ENCODE data around the gene WEE1.
A peak's percentile ranks its signal among the peaks of the same experiment; 100 is the strongest.

Gene WEE1

GRCh38 chr11:9565822-9566560 lies 7.5 kb upstream of the WEE1 start (continued):
- 0 out of 2 replicates have a peak, but pooled peaks have one; percentile 41 for TF ChIP-seq ZNF561 (tag by site-specific recombination; IDR thresholded peaks at IDR 0.05; ENCODE audit: borderline replicate concordance)
- no peak for TF ChIP-seq ZNF677 (tag by site-specific recombination; IDR thresholded peaks at IDR 0.05)
- TF ChIP-seq ZNF211 (tag by site-specific recombination; IDR thresholded peaks at IDR 0.05; ENCODE audit: low read depth): no peak
- TF ChIP-seq ZNF626 (tag by site-specific recombination; IDR thresholded peaks at IDR 0.05): no peak
- no peak for TF ChIP-seq ZNF121 (tag by site-specific recombination; IDR thresholded peaks at IDR 0.05)
- TF ChIP-seq ZNF169 (tag by site-specific recombination; IDR thresholded peaks at IDR 0.05): no peak
- TF ChIP-seq HOXD13 (CRISPR knock-in tag; IDR thresholded peaks at IDR 0.05; ENCODE audit: borderline replicate concordance): no peak
- peak; percentile 96 for TF ChIP-seq WT1 (tag by site-specific recombination; IDR thresholded peaks at IDR 0.05)
- no peak for TF ChIP-seq ZBTB6 (tag by site-specific recombination; IDR thresholded peaks at IDR 0.05)
- TF ChIP-seq ZNF596 (tag by site-specific recombination; IDR thresholded peaks at IDR 0.05): no peak
- TF ChIP-seq ZFP41 (tag by site-specific recombination; IDR thresholded peaks at IDR 0.05; ENCODE audit: borderline replicate concordance): no peak
- peak; percentile 89 for TF ChIP-seq KLF10 (tag by site-specific recombination; IDR thresholded peaks at IDR 0.05)
- peak; percentile 58 for TF ChIP-seq PRDM6 (tag by site-specific recombination; IDR thresholded peaks at IDR 0.05)
- TF ChIP-seq ZNF18 (tag by site-specific recombination; IDR thresholded peaks at IDR 0.05): no peak
- no peak for TF ChIP-seq ZNF354C (tag by site-specific recombination; IDR thresholded peaks at IDR 0.05; ENCODE audit: borderline replicate concordance, low read depth)
- no peak for TF ChIP-seq ZNF585B (tag by site-specific recombination; IDR thresholded peaks at IDR 0.05)
- peak; percentile 95 for TF ChIP-seq ZNF324 (tag by site-specific recombination; IDR thresholded peaks at IDR 0.05)
- TF ChIP-seq ZNF548 (tag by site-specific recombination; IDR thresholded peaks at IDR 0.05): no peak
- peak; percentile 84; the same call in 1 of the 2 replicates for TF ChIP-seq ZNF391 (tag by site-specific recombination; IDR thresholded peaks at IDR 0.05; ENCODE audit: borderline replicate concordance, low read depth)
- TF ChIP-seq ZNF292 (tag by site-specific recombination; IDR thresholded peaks at IDR 0.05; ENCODE audit: borderline replicate concordance, low read depth): no peak
- TF ChIP-seq KLF9 (tag by site-specific recombination; IDR thresholded peaks at IDR 0.05; ENCODE audit: low read depth): no peak
- no peak for TF ChIP-seq RBAK (tag by site-specific recombination; IDR thresholded peaks at IDR 0.05)
- no peak for TF ChIP-seq ZNF223 (tag by site-specific recombination; IDR thresholded peaks at IDR 0.05)
- no peak for TF ChIP-seq HOXA7 (CRISPR knock-in tag; IDR thresholded peaks at IDR 0.05; ENCODE audit: borderline replicate concordance)
- peak; percentile 48 for TF ChIP-seq ZNF335 (tag by site-specific recombination; conservative IDR thresholded peaks at IDR 0.05)
- no peak for TF ChIP-seq HOXC10 (CRISPR knock-in tag; IDR thresholded peaks at IDR 0.05)
- TF ChIP-seq ZNF610 (tag by site-specific recombination; IDR thresholded peaks at IDR 0.05; ENCODE audit: borderline replicate concordance): no peak
- TF ChIP-seq ZSCAN16 (tag by site-specific recombination; IDR thresholded peaks at IDR 0.05): no peak
- no peak for TF ChIP-seq ZNF280C (tag by site-specific recombination; IDR thresholded peaks at IDR 0.05)
- TF ChIP-seq ZNF10 (tag by site-specific recombination; IDR thresholded peaks at IDR 0.05): peak; percentile 100
- no peak for TF ChIP-seq ZNF658 (tag by site-specific recombination; IDR thresholded peaks at IDR 0.05)
- no peak for TF ChIP-seq ZNF350 (tag by site-specific recombination; IDR thresholded peaks at IDR 0.05)
- no peak for TF ChIP-seq ZNF488 (tag by site-specific recombination; IDR thresholded peaks at IDR 0.05)
- no peak for TF ChIP-seq ZNF23 (tag by site-specific recombination; IDR thresholded peaks at IDR 0.05; ENCODE audit: borderline replicate concordance)
- TF ChIP-seq ZNF423 (tag by site-specific recombination; IDR thresholded peaks at IDR 0.05): no peak

Data from HEK293 (cell line).